ENCODE results near the gene LRRC8B.

Gene LRRC8B

DNA sequence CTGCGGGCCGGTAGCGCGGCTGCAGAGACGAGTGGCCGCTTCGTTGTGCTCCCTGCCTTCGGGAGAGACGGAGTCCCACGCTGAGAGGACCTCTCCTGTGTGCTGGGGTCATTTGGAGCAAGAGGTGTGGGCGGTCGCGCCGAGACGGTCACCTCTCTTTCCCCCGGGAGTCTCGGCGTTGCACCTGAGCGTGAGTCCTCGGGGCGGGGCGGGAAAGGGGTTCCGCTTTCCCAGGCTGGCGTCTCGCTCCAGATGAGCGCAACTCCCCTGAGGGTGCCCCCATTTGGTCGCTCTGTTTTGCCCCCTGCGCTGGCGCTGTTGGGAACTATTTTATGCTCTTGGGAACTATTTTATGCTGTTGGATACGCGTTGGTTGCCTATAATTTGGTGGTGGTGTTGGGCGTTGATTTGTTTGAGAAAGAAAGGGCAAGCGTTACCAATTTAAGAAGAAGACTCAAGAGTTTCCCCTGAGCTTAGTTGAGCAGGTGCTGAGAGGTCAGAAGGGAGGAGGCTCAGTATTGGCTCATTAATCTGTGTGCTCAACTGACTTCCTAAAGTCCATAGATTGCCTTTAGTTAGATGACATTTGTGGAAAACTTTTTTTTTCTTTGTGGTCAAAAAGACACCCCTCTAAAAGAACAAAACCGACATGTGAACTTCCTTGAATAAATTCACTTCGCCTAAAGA lies 683 bp downstream of the LRRC8B start:
- peak overlapping the region; percentile 91 for H3K4ac ChIP-seq (ENCODE audit: low read depth, low read length)
- no peak overlapping the region for H2AK5ac ChIP-seq (ENCODE audit: low read length)
- H3K27me3 ChIP-seq (ENCODE audit: insufficient read depth, low read length): no peaks in the 10 kb centered on the region
- H3K27ac ChIP-seq (ENCODE audit: low read depth, low read length): no peak overlapping the region
- DNase-seq: no peak
- H2BK120ac ChIP-seq (ENCODE audit: insufficient read depth, low read length, poor library complexity): no peak overlapping the region
- WGBS (ENCODE audit: extremely low coverage, insufficient coverage, insufficient read length): no CpG with 5 or more reads among the region's 35 CpGs
- peak overlapping the region; percentile 82 for H3K4me3 ChIP-seq (ENCODE audit: low read depth, low read length)
- peak overlapping the region; percentile 81 for H3K14ac ChIP-seq (ENCODE audit: low read length)
- peak overlapping the region; percentile 96 for H3K4me2 ChIP-seq (ENCODE audit: low read length)
- no peak overlapping the region for H3K23ac ChIP-seq (ENCODE audit: low read length)
- no peak overlapping the region for H4K91ac ChIP-seq (ENCODE audit: low read depth, low read length)
- no peak overlapping the region for H3K9ac ChIP-seq (ENCODE audit: low read length)
- peaks cover 10% of the 10 kb centered on the region for H3K79me2 ChIP-seq (ENCODE audit: control insufficient read depth, insufficient read depth, low read length, poor library complexity)
- peak overlapping the region; percentile 82 for H2AFZ ChIP-seq (ENCODE audit: insufficient read depth, low read length, poor library complexity)
- peak overlapping the region; percentile 57 for H3K18ac ChIP-seq (ENCODE audit: low read length)
- peaks cover 0 to 7% of the 10 kb centered on the region in 2 experiments for H3K4me1 ChIP-seq (ENCODE audit: control insufficient read depth in 1 of 2, insufficient read depth in 2 of 2, low read length in 2 of 2)
- no peaks in the 10 kb centered on the region for H3K36me3 ChIP-seq (ENCODE audit: control insufficient read depth in 1 of 2, insufficient read depth in 2 of 2, low read length in 2 of 2)
- H4K8ac ChIP-seq (ENCODE audit: low read depth, low read length): peak overlapping the region; percentile 88
- peak overlapping the region; percentile 19 for H4K12ac ChIP-seq (ENCODE audit: low read depth, low read length)
- H3K9me3 ChIP-seq (ENCODE audit: insufficient read depth, low read depth, low read length): no peaks in the 10 kb centered on the region
- no peak overlapping the region for H2BK5ac ChIP-seq (ENCODE audit: low read depth, low read length, poor library complexity)
- H3K79me1 ChIP-seq (ENCODE audit: low read length): peaks cover 11% of the 10 kb centered on the region
- H2BK12ac ChIP-seq (ENCODE audit: low read length): no peak overlapping the region

DNA sequence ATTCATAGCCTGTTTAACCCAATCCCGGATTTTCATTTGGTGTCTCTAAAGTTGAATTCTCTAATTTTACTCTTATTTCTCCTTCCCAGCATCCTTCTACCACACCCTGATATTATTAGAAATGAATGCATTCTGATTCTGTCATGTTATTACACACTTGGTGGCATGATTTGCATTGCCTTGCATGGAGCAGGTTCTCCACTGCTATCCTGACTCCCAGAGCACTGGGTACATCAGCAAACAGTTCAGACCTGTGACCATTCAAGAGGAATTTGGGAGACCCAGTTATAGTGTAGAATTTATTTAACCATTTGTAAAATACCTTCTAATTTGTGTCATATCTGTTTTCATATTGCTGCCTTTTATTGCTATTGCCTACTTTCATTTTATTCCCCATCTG lies 2.6 kb downstream of the LRRC8B start:
- no peak overlapping the region for H2BK5ac ChIP-seq (ENCODE audit: low read depth, low read length, poor library complexity)
- no peak overlapping the region for H3K18ac ChIP-seq (ENCODE audit: low read length)
- no peaks in the 10 kb centered on the region for H3K36me3 ChIP-seq (ENCODE audit: control insufficient read depth in 1 of 2, insufficient read depth in 2 of 2, low read length in 2 of 2)
- H3K27ac ChIP-seq (ENCODE audit: low read depth, low read length): no peak overlapping the region
- DNase-seq: no peak
- no peak overlapping the region for H3K4ac ChIP-seq (ENCODE audit: low read depth, low read length)
- no peak overlapping the region for H4K91ac ChIP-seq (ENCODE audit: low read depth, low read length)
- peaks cover 11% of the 10 kb centered on the region for H3K79me1 ChIP-seq (ENCODE audit: low read length)
- H2BK120ac ChIP-seq (ENCODE audit: insufficient read depth, low read length, poor library complexity): no peak overlapping the region
- no peak overlapping the region for H4K8ac ChIP-seq (ENCODE audit: low read depth, low read length)
- H3K9ac ChIP-seq (ENCODE audit: low read length): no peak overlapping the region
- H3K4me2 ChIP-seq (ENCODE audit: low read length): no peak overlapping the region
- H3K27me3 ChIP-seq (ENCODE audit: insufficient read depth, low read length): no peaks in the 10 kb centered on the region
- H2AFZ ChIP-seq (ENCODE audit: insufficient read depth, low read length, poor library complexity): no peak overlapping the region
- no peak overlapping the region for H3K23ac ChIP-seq (ENCODE audit: low read length)
- H2BK12ac ChIP-seq (ENCODE audit: low read length): no peak overlapping the region
- no peak overlapping the region for H2AK5ac ChIP-seq (ENCODE audit: low read length)
- no peak overlapping the region for H3K4me3 ChIP-seq (ENCODE audit: low read depth, low read length)
- peaks cover 10% of the 10 kb centered on the region for H3K79me2 ChIP-seq (ENCODE audit: control insufficient read depth, insufficient read depth, low read length, poor library complexity)
- no CpG with 5 or more reads among the region's 1 CpG for WGBS (ENCODE audit: extremely low coverage, insufficient coverage, insufficient read length)
- no peak overlapping the region for H4K12ac ChIP-seq (ENCODE audit: low read depth, low read length)
- H3K14ac ChIP-seq (ENCODE audit: low read length): no peak overlapping the region
- H3K9me3 ChIP-seq (ENCODE audit: insufficient read depth, low read depth, low read length): no peaks in the 10 kb centered on the region
- H3K4me1 ChIP-seq (ENCODE audit: control insufficient read depth in 1 of 2, insufficient read depth in 2 of 2, low read length in 2 of 2): peaks cover 5 to 16% of the 10 kb centered on the region in 2 experiments

- Histone ChIP-seq H4K91ac (ENCODE audit: low read depth, low read length) (no peak overlapping the region), H3K18ac (ENCODE audit: low read length) (no peak overlapping the region), H2BK120ac (ENCODE audit: insufficient read depth, low read length, poor library complexity) (no peak overlapping the region), H2AK5ac (ENCODE audit: low read length) (no peak overlapping the region), H3K4me2 (ENCODE audit: low read length) (no peak overlapping the region), H3K27ac (ENCODE audit: low read depth, low read length) (no peak overlapping the region), H3K4ac (ENCODE audit: low read depth, low read length) (no peak overlapping the region), H2AFZ (ENCODE audit: insufficient read depth, low read length, poor library complexity) (no peak overlapping the region), H3K4me1 (ENCODE audit: control insufficient read depth in 1 of 2, insufficient read depth in 2 of 2, low read length in 2 of 2) (peaks cover 5 to 16% of the 10 kb centered on the region in 2 experiments), H4K8ac (ENCODE audit: low read depth, low read length) (no peak overlapping the region), H2BK5ac (ENCODE audit: low read depth, low read length, poor library complexity) (no peak overlapping the region), H3K9ac (ENCODE audit: low read length) (no peak overlapping the region), H3K14ac (ENCODE audit: low read length) (no peak overlapping the region), H3K27me3 (ENCODE audit: insufficient read depth, low read length) (no peaks in the 10 kb centered on the region), H2BK12ac (ENCODE audit: low read length) (no peak overlapping the region), H3K4me3 (ENCODE audit: low read depth, low read length) (no peak overlapping the region), H3K36me3 (ENCODE audit: control insufficient read depth in 1 of 2, insufficient read depth in 2 of 2, low read length in 2 of 2) (no peaks in the 10 kb centered on the region), H3K79me2 (ENCODE audit: control insufficient read depth, insufficient read depth, low read length, poor library complexity) (peaks cover 10% of the 10 kb centered on the region), H3K23ac (ENCODE audit: low read length) (no peak overlapping the region), H3K79me1 (ENCODE audit: low read length) (peaks cover 11% of the 10 kb centered on the region), H4K12ac (ENCODE audit: low read depth, low read length) (no peak overlapping the region), H3K9me3 (ENCODE audit: insufficient read depth, low read depth, low read length) (no peaks in the 10 kb centered on the region)
- no CpG with 5 or more reads among the region's 2 CpGs for WGBS (ENCODE audit: extremely low coverage, insufficient coverage, insufficient read length)
- DNase-seq: no peak
These were observed 3.2 kb downstream of the LRRC8B start for GRCh38 chr1:89527750-89528381.

DNA sequence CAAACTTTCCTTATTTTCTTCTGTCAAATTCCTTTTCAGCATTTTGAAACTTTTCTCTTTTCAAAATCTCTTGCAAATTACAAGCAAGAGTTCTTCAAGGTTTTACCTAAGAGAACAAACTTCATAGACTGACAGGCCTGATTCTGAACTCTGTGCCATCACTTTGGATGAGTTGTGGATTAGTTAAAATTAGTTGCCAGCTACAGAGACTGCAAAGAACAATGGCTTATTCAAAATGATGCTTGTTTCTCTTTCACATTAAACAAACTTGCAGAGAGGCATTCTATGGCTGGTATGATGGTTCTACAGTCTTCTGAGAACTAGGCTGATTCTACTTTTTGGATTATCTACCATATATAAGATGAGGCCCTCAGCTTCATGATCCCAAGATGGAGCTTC lies 3.8 kb downstream of the LRRC8B start:
- Histone ChIP-seq H4K12ac (ENCODE audit: low read depth, low read length) (no peak overlapping the region), H2BK120ac (ENCODE audit: insufficient read depth, low read length, poor library complexity) (no peak overlapping the region), H3K9me3 (ENCODE audit: insufficient read depth, low read depth, low read length) (no peaks in the 10 kb centered on the region), H4K8ac (ENCODE audit: low read depth, low read length) (no peak overlapping the region), H4K91ac (ENCODE audit: low read depth, low read length) (no peak overlapping the region), H3K27me3 (ENCODE audit: insufficient read depth, low read length) (no peaks in the 10 kb centered on the region), H2BK12ac (ENCODE audit: low read length) (no peak overlapping the region), H3K4me1 (ENCODE audit: control insufficient read depth in 1 of 2, insufficient read depth in 2 of 2, low read length in 2 of 2) (peaks cover 5 to 16% of the 10 kb centered on the region in 2 experiments), H3K79me2 (ENCODE audit: control insufficient read depth, insufficient read depth, low read length, poor library complexity) (peaks cover 11% of the 10 kb centered on the region), H3K4me2 (ENCODE audit: low read length) (no peak overlapping the region), H3K14ac (ENCODE audit: low read length) (no peak overlapping the region), H2BK5ac (ENCODE audit: low read depth, low read length, poor library complexity) (no peak overlapping the region), H2AK5ac (ENCODE audit: low read length) (no peak overlapping the region), H3K36me3 (ENCODE audit: control insufficient read depth in 1 of 2, insufficient read depth in 2 of 2, low read length in 2 of 2) (no peaks in the 10 kb centered on the region), H3K18ac (ENCODE audit: low read length) (no peak overlapping the region), H3K79me1 (ENCODE audit: low read length) (peaks cover 11% of the 10 kb centered on the region), H3K27ac (ENCODE audit: low read depth, low read length) (no peak overlapping the region), H3K23ac (ENCODE audit: low read length) (no peak overlapping the region), H3K4me3 (ENCODE audit: low read depth, low read length) (no peak overlapping the region), H2AFZ (ENCODE audit: insufficient read depth, low read length, poor library complexity) (no peak overlapping the region), H3K9ac (ENCODE audit: low read length) (no peak overlapping the region), H3K4ac (ENCODE audit: low read depth, low read length) (no peak overlapping the region)
- DNase-seq: no peak
